HG03135 (cell line): ENCODE data around the gene ABCC10.
"Not testable (repeated sequence)": the region's sequence is repeated elsewhere in the genome, so short reads cannot be mapped to it uniquely, and the experiment has no call there.

Experiments
- ATAC-seq: cut with Tn5 transposase; IDR thresholded peaks from one replicate; pipeline ENCODE4 v1.9.1; 2021; ENCODE audit warnings: mild to moderate bottlenecking, moderate library complexity; ENCODE audit not compliant: unreplicated experiment

The ABCC10 gene, protein sequence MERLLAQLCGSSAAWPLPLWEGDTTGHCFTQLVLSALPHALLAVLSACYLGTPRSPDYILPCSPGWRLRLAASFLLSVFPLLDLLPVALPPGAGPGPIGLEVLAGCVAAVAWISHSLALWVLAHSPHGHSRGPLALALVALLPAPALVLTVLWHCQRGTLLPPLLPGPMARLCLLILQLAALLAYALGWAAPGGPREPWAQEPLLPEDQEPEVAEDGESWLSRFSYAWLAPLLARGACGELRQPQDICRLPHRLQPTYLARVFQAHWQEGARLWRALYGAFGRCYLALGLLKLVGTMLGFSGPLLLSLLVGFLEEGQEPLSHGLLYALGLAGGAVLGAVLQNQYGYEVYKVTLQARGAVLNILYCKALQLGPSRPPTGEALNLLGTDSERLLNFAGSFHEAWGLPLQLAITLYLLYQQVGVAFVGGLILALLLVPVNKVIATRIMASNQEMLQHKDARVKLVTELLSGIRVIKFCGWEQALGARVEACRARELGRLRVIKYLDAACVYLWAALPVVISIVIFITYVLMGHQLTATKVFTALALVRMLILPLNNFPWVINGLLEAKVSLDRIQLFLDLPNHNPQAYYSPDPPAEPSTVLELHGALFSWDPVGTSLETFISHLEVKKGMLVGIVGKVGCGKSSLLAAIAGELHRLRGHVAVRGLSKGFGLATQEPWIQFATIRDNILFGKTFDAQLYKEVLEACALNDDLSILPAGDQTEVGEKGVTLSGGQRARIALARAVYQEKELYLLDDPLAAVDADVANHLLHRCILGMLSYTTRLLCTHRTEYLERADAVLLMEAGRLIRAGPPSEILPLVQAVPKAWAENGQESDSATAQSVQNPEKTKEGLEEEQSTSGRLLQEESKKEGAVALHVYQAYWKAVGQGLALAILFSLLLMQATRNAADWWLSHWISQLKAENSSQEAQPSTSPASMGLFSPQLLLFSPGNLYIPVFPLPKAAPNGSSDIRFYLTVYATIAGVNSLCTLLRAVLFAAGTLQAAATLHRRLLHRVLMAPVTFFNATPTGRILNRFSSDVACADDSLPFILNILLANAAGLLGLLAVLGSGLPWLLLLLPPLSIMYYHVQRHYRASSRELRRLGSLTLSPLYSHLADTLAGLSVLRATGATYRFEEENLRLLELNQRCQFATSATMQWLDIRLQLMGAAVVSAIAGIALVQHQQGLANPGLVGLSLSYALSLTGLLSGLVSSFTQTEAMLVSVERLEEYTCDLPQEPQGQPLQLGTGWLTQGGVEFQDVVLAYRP (N-terminal part only)

DNA sequence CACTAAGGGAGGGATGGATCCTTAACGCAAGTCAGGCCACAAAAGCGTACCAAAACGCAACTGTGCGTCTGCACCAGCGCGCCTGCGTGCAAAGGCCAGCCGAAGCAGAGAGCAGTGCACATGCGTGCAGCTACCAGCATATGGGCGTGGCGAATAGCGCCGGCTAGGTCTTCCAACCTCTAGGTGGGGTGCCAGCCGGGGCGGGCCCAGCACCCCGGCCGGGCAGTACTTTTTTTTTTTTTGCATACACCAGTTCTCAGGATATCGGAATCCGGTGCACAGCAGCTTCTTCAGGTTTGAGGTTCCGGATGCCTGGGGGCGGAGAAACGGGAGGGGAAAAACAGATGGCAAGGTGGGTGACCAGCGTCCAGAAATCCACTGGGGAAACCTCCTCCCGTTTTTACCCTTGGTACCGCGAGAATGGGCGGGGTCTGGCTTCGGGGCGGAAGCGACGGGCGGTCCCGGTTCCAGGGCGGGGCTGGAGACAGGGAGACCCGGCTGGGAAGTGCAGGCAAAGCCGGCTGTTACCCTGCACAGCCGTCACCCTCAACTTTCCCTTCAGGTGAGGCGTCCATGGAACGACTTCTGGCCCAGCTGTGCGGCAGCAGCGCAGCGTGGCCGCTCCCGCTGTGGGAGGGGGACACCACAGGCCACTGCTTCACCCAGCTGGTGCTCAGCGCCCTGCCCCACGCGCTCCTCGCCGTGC, at the start of gene ABCC10:
TSS of gene ABCC10 (plus strand) at position 136 of the 706 bp plus-strand sequence. CDS start at position 574, 438 bp downstream.
- peak; percentile 93 for ATAC-seq

- ATAC-seq, result no peak
These were observed 49.6 kb upstream of the ABCC10 start for GRCh38 chr6:43377710-43378229.

DNA sequence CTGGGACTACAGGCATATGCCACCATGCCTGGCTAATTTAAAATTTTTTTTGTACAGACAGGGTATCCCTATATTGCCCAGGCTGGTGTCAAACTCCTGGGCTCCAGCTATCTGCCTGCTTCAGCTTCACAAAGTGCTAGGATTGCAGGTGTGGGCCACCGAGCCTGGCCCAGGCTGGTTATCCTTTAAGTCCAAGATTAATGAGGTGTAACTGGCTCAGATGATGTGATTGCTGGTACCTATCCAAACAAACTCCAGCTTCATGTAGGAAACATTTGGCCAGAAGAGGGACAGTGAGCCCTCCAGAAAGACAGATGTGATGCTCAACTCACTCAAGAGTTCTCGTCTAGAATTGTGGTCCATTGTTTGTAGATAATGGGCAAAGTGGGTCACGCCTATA, 48.7 kb upstream of the ABCC10 start:
- no peak for ATAC-seq

DNA sequence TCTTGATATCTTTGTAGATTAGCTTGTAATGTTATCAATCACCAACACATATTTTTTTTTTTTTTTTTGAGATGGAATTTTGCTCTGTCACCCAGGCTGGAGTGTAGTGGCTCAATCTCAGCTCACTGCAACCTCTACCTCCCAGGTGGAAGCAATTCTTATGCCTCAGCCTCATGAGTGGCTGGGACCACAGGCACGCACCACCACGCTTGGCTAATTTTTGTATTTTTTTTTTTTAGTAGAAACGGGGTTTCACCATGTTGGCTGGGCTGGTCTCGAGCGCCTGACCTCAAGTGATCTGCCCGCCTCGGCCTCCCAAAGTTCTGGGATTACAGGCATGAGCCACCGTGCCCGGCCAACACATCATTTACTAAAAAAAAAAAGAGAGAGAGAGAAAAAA, 46.5 kb upstream of the ABCC10 start:
- not testable (repeated sequence) for ATAC-seq

DNA sequence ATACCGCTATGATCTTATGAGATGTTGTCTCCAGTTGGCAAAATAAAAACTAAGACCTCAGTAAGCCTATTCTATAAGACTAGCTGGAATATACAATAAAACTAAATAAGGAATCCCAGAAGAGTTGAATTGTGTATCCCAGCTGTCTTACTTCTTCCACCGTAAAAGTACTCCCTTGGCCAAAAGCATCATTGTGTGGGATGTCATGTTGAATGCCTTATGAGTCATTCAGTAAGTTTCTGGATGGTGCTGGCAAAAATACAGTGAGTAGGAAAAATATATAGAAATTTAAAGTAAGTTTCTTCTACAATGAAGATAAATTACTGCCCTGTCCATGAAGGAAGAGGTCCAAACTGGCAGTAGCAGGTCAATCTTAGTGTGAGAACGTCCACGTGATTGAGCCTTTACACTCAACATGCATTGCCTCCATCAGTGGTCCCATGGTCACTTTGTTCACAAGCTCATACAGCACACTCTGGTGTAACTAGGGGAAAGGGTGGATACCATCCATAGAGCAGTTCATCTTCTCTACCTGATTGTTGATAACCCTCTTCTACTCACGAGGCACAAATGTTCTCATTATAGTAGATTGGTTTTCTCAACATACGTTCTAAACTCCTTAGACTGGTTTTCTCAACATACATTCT, 44.2 kb upstream of the ABCC10 start:
- ATAC-seq, result no peak

GRCh38 chr6:43386492-43386891, 40.8 kb upstream of the ABCC10 start:
- no peak for ATAC-seq

GRCh38 chr6:43389730-43390295, 37.5 kb upstream of the ABCC10 start:
- no peak for ATAC-seq

GRCh38 chr6:43390753-43391439, 36.4 kb upstream of the ABCC10 start:
- ATAC-seq, result not testable (repeated sequence)

DNA sequence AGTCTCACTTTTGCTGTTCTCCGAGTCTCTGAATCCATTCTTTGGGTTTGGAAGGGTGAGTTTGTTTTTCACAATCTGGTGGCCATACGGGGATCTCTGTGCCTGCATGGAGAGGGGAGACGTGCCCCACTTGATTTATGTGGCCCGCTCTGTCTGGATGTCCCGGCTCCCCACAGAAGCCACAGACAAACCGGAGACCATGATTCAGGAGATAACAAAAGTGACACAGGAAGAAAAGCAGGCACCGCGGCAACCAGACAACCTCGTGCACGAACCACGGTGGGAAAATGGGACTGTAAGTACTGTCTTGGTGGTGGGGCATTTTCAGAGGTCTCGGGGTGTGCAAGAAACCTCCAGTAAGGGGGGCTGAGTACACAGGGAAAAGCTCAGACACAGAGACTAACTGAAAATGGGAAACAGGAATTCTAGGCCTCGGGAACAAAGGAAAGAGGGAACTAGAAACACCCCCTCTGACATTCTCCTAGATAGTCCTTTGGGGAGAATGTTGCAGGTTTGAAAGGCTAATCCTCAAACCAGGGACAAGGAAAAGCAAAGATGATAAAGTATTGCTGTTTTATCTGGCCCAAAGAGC, 35.8 kb upstream of the ABCC10 start:
- ATAC-seq, result no peak

- not testable (repeated sequence) for ATAC-seq
These were observed 34.2 kb upstream of the ABCC10 start for GRCh38 chr6:43393133-43393532.

GRCh38 chr6:43393602-43394001, 33.7 kb upstream of the ABCC10 start:
- ATAC-seq, result no peak

GRCh38 chr6:43394982-43395381, 32.4 kb upstream of the ABCC10 start:
- ATAC-seq, result no peak

DNA sequence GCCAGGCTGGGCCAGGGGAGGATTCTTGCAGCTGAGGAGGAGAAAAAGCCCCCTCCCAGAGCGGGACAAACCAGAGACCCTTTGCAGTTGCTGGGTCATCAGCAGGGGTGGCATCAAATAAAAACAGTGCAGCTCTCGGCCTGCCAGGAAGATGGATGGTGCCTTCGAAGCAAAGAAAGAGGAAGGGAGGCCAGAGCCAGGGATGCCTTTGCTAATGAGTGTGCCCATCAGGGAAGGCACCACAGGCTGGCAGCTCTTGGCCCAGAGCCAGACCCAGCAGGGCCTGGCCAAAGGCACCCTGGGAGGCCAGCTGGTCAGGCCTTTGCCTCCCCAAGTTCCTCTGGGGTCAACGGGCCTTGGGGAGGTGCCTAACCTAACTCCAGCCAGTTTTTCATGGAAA, 31.6 kb upstream of the ABCC10 start:
- no peak for ATAC-seq

- ATAC-seq, result no peak
These were observed 30.8 kb upstream of the ABCC10 start for GRCh38 chr6:43396408-43397149.

DNA sequence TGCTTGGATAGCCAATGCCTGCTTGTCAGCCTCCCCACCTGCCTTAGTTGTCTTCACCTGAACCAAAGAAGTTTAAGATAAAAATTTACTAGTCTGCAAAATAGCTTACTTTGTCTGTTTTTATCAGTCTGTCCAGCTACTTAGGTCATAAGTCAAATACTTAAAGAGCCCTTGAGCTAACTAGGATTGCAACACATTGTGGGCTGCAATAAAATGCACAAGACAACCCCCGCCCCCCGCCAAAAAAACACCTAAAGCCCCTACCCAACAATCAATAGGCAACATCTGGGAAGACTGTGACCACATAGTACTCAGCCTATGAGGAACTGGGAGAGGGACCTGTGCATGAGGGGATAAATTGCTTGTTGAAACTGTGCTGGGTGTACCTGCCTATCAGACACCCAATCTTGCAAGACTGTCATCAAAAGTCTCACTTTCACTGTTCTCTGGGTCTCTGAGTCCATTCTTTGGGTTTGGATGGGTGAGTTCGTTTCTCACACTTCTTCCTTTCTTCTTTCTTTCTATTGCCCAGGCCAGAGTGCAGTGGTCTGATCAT, 27.3 kb upstream of the ABCC10 start:
- no peak for ATAC-seq

- ATAC-seq, result no peak
These were observed 25.6 kb upstream of the ABCC10 start for GRCh38 chr6:43401730-43402129.

GRCh38 chr6:43402820-43403219, 24.5 kb upstream of the ABCC10 start:
- ATAC-seq, result no peak
